Measurements from ENCODE around the gene SH3BP2.

The SH3BP2 gene

DNA sequence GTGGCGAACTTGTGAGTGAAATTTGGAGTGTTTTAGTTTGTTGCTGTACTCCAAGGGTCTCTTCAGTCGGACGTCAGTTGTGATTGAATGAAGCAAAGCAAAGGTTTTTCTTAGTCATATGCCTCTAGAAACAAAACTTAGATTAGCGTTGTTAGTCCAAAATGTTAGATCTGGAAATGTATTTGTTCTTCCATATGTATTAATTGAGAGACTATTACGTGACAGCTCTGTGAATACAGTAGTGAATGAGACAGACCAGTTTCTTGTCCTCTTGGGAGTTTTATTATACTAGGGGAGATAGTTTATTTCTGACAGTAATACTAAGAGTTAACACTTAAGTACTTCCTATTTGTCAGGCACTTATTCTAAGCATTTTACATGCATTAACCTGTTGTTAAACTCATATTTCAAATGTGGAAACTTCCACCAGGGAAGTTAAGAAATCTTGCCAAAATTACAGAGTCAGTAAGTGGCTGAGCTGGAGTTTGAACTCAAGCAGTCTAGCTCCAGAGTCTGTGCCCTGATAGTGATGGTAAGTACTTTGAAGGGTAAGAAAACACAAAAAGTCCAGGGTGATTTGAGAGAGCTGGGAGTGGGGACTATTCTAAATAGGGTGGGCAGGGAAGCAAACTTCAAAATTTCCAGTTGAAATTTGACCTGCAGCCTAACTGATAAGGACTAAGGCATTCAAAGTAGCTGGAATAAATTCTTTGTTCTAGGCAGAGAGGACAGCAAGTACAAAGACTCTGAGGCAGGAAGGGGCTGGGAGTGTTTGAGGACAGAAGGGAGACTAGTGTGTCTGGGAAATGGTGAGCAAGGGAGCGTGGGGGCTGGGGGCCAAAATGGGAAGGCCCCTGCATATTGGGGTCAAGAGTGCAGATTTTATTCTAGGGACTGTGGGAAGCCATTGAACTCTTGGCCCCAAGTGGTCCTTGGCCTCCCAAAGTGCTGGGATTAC is 67.8 kb downstream of the SH3BP2 start:
- H3K4me1 Mint-ChIP-seq = peaks cover 57% of the 10 kb centered on the region
- DNase-seq = no peak

DNA sequence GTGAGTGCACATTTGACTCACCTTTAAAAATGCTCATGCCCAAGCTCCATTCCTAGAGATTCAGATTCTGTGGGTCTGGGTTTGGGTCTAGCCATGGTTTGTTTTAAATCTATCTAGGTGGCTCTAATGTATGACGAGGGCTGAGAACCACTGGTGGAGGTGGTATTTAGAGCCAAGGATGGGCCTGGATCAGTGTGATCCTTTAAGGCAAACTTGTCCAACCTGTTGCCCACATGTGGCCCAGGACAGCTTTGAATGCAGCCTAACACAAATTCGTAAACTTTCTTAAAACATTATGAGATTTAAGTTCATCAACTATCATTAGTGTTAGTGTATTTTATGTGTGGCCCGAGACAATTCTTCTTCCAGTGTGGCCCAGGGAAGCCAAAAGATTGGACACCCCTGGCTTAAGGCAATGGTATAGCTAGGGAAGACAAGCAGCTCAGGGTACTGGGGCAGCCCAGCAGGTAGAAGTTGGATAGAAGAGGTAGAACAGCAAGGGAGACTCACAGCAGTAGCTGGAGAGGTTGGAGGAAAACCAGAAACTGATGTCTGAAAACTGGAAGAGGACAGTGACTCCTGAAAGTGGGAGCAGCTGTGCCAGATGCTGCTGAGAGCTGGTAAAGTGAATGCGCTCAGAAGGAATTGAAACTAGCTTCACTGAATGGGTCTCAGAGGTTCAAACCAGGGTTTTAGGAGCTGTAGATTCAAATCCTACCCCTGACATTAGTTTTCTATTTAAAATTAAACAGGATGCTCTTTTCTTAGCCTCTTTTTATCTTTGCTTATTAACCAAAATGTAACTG is 68.9 kb downstream of the SH3BP2 start:
- Mint-ChIP-seq H3K27me3 (ENCODE audit: low read depth, poor library complexity) (no peaks in the 10 kb centered on the region), H3K4me3 (no peak overlapping the region), H3K9me3 (no peaks in the 10 kb centered on the region), H3K27ac (peak overlapping the region; percentile 70), H3K36me3 (ENCODE audit: low read depth) (peaks cover 13% of the 10 kb centered on the region), H3K4me1 (peaks cover 59% of the 10 kb centered on the region)
- TF ChIP-seq, protein P1, sequence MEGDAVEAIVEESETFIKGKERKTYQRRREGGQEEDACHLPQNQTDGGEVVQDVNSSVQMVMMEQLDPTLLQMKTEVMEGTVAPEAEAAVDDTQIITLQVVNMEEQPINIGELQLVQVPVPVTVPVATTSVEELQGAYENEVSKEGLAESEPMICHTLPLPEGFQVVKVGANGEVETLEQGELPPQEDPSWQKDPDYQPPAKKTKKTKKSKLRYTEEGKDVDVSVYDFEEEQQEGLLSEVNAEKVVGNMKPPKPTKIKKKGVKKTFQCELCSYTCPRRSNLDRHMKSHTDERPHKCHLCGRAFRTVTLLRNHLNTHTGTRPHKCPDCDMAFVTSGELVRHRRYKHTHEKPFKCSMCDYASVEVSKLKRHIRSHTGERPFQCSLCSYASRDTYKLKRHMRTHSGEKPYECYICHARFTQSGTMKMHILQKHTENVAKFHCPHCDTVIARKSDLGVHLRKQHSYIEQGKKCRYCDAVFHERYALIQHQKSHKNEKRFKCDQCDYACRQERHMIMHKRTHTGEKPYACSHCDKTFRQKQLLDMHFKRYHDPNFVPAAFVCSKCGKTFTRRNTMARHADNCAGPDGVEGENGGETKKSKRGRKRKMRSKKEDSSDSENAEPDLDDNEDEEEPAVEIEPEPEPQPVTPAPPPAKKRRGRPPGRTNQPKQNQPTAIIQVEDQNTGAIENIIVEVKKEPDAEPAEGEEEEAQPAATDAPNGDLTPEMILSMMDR (IDR thresholded peaks at IDR 0.05) = no peak
- DNase-seq = no peak

More for the DNA sequence above, 67.8 kb downstream of the SH3BP2 start:
- TF ChIP-seq, protein P1 (IDR thresholded peaks at IDR 0.05) = no peak
- H3K36me3 Mint-ChIP-seq (ENCODE audit: low read depth) = peaks cover 21% of the 10 kb centered on the region
- H3K4me3 Mint-ChIP-seq = peak overlapping the region; percentile 8
- H3K27me3 Mint-ChIP-seq (ENCODE audit: low read depth, poor library complexity) = no peaks in the 10 kb centered on the region
- peaks cover 5% of the 10 kb centered on the region for H3K9me3 Mint-ChIP-seq
- H3K27ac Mint-ChIP-seq = peak overlapping the region; percentile 91

GRCh38 chr4:2862528-2862927 is 69.6 kb downstream of the SH3BP2 start:
- Mint-ChIP-seq H3K4me1 (peaks cover 66% of the 10 kb centered on the region), H3K4me3 (no peak overlapping the region), H3K27me3 (ENCODE audit: low read depth, poor library complexity) (no peaks in the 10 kb centered on the region)

DNA sequence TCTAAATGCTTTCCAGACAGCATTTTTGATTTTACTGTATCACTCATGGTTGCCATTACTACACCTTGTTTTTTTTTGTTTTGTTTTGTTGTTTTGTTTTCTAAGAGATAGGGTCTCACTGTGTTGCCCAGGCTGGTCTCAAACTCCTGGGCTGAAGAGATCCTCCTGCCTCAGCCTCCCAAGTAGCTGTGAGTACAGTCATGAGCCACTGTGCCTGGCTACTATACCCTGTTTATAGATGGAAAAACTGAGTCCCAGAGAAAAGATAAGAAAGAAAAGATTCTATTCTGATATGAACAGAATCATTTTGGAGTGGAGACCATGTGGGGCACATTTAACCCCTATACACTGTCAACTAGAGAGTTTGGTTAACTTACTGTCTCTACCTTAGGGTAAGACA is 70.8 kb downstream of the SH3BP2 start:
- Mint-ChIP-seq H3K36me3 (ENCODE audit: low read depth) (no peaks in the 10 kb centered on the region), H3K27me3 (ENCODE audit: low read depth, poor library complexity) (no peaks in the 10 kb centered on the region), H3K4me3 (no peak overlapping the region), H3K27ac (no peak overlapping the region), H3K9me3 (no peaks in the 10 kb centered on the region), H3K4me1 (peaks cover 71% of the 10 kb centered on the region)
- TF ChIP-seq, protein P1 (IDR thresholded peaks at IDR 0.05) = no peak
- no peak for DNase-seq

More at GRCh38 chr4:2862528-2862927, 69.6 kb downstream of the SH3BP2 start:
- Mint-ChIP-seq H3K27ac (peak overlapping the region; percentile 62), H3K9me3 (no peaks in the 10 kb centered on the region), H3K36me3 (ENCODE audit: low read depth) (peaks cover 8% of the 10 kb centered on the region)
- TF ChIP-seq, protein P1 (IDR thresholded peaks at IDR 0.05) = no peak
- DNase-seq = no peak

- TF ChIP-seq, protein P1 (IDR thresholded peaks at IDR 0.05) = no peak
- H3K4me1 Mint-ChIP-seq = peaks cover 80% of the 10 kb centered on the region
- no peak for DNase-seq
- H3K36me3 Mint-ChIP-seq (ENCODE audit: low read depth) = peaks cover under 1% of the 10 kb centered on the region
- H3K9me3 Mint-ChIP-seq = no peaks in the 10 kb centered on the region
- no peak overlapping the region for H3K27ac Mint-ChIP-seq
- no peak overlapping the region for H3K4me3 Mint-ChIP-seq
- H3K27me3 Mint-ChIP-seq (ENCODE audit: low read depth, poor library complexity) = no peaks in the 10 kb centered on the region
Observed at GRCh38 chr4:2865196-2865780, 72.4 kb downstream of the SH3BP2 start.
